GM23248 (cell line): ENCODE data around the gene NUDT14.

ENCODE experiments used
- EZH2 ChIP-seq: fragments of 200-600 bp; sonication (generic); IDR thresholded peaks from 2 replicates; pipeline ENCODE4 v1.6.1; 2018; ENCODE audit warnings: antibody characterized with exemption, mild to moderate bottlenecking; ENCODE audit not compliant: insufficient read depth, poor library complexity, severe bottlenecking
- EZH2phosphoT487 ChIP-seq: fragments of 200-600 bp; sonication (generic); IDR thresholded peaks from 2 replicates; pipeline ENCODE4 v1.6.1; 2018; ENCODE audit warnings: antibody characterized with exemption, moderate library complexity, mild to moderate bottlenecking, low read depth; ENCODE audit not compliant: insufficient read depth

- TF ChIP-seq EZH2 (no peak), EZH2phosphoT487 (no peak)
Observed at GRCh38 chr14:105148604-105149145, 32.4 kb downstream of the NUDT14 start.
